Medulla oblongata (tissue), 1 donor: ENCODE results near the gene SS18.

Source experiments
- DNase-seq: peaks from one replicate; pipeline ENCODE4 v3.0.0-alpha.2; 2015; ENCODE audit errors: extremely low spot score

SS18 gene

DNA sequence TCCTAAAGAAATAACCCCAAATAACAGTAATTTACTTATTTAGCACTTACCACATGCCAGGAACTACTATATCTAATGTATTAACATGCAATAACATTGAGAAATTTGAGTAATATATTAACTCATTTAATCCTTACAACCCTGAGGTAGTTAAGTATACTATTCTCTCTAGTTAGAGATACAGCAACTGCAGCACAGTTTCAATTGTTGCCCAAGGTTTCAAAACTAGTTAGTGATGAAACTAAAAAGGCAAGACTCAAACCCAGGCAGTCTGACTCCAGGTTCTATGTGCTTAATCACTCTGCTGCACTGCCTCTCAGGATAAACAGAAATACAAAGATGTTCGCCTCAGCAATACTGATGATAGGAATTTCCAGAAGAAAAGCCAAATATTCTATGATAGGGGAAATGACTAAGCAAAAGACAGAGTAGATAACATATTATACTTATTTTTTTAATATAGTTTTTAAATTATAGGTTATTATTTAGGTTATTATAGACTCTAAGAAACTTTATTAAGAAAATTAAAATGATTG, 88.0 kb downstream of the SS18 start:
- no peak for DNase-seq

DNA sequence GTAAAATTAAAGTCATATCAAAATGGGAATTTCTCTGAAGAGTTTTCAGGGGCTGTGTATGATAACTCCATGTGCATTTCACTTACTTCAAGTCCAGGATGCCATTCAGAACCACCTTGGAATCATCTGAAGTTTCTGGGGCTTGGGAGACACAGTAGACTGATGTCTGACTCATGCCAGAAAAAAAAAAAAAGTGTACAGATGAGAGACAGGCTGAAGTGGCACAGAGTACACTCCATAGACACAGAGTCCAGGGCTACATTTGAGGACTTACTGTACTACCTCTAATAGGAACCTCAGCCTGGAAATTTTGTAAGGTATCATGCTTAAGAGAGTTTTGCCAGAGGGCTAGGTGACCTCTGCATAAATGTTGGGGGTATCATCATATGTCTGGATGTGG, 92.0 kb downstream of the SS18 start:
- DNase-seq: no peak

DNA sequence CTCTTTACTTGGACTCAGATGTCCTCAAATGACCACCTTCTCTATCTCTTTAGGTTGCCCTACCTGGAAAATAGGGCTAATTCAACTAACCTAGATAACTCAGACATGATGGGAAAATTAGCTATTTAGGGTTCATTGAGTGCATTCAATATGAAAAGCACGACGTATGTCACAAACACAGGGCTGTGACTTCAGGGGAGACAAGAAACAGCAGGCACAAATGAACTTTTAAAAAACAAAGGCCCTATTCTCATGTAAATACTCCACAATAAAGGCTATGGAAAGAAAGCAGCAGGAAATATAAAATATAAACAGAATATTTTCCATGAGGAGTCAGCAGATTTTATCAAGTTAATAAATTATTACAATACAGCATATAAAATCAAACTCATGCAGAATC, 97.8 kb downstream of the SS18 start:
- DNase-seq: no peak

DNA sequence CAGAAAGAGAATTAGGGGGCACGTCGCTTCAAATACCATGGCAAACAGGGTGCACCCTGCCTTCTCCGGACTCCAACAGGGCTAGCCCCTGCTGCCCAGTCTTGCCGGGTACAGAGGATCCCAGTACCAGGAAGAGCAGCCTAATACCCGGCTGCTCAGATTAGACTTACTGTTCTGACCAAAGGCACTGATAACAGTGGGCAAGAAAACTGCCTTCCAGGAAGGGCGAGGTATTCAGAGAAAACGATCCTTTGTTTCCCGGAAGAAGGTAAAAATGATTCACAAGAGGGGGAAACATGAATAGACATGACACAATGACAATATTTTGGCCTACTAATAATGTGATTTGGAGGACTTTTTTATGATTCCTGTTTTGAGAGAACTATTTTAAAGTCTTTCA, 99.9 kb downstream of the SS18 start:
- DNase-seq: no peak

- DNase-seq: no peak
These were observed 104.6 kb downstream of the SS18 start for GRCh38 chr18:25985707-25986394.

GRCh38 chr18:25983730-25984129, 106.7 kb downstream of the SS18 start:
- no peak for DNase-seq

- no peak for DNase-seq
These were observed 107.5 kb downstream of the SS18 start for GRCh38 chr18:25982961-25983360.

DNA sequence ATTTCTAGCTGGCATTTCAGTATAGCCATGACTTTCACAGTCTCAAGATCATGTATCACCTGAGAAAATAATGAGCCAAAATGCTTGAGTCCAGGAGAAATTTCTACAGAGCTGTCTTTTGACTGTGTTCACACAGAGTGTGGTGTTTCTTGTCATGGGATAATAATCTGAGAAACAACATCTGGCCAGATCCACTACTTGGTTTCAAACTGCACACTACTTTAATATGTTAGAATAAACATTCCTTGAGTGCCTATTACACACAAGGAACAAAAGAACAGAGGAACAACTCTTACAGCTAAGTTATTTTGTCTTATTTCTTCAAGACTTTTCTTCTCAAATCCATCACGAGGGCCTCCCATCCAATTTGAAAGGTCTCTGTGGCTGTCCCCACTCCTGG, 108.3 kb downstream of the SS18 start:
- DNase-seq: no peak

GRCh38 chr18:25979369-25980040, 110.9 kb downstream of the SS18 start:
- DNase-seq: no peak

DNA sequence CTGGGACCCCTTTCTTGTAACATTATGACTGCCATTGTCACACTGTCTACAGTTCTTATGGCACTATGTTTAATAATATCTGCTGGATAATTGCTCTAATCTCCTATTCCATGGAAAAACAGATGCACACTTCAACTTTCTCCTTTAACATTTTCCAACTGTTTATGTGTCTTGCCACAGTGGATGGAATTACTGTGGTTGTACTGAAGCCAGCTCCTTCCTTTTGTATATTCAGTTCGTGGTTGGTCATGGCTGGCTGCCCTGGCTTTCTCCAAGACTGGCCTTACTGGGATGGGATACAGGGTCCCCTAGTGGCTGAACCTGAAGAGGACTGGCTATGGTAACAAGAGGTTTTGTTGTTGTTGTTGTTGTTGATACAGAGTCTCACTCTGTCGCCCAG, 113.9 kb downstream of the SS18 start:
- DNase-seq: no peak

GRCh38 chr18:25974630-25975077, 115.8 kb downstream of the SS18 start:
- DNase-seq: no peak
